GM12865 (cell line): Measurements from ENCODE around the gene MEX3B.
"Not testable (repeated sequence)": the region's sequence is repeated elsewhere in the genome, so short reads cannot be mapped to it uniquely, and the experiment has no call there.

Experiments
- DNase-seq: peaks from one replicate; pipeline ENCODE4 v3.0.0; 2010; ENCODE audit warnings: low read depth
- H3K4me3 ChIP-seq: 2 replicates; pipeline ENCODE4 v1.5.1; 2011; ENCODE audit warnings: mild to moderate bottlenecking, low read depth, low read length, control low read depth
- CTCF ChIP-seq: IDR thresholded peaks from 2 replicates; pipeline ENCODE4 v1.5.1; 2011; ENCODE audit warnings: low read length, control low read depth, low read depth, inconsistent platforms; ENCODE audit not compliant: insufficient read depth; ENCODE audit errors: missing control alignments

MEX3B gene

GRCh38 chr15:82031871-82032270 lies 13.9 kb downstream of the MEX3B start:
- no peak for TF ChIP-seq CTCF
- no peak overlapping the region for H3K4me3 ChIP-seq
- no peak for DNase-seq

- H3K4me3 ChIP-seq, result no peak overlapping the region
- DNase-seq, result no peak
- no peak for TF ChIP-seq CTCF
These were observed 15.6 kb downstream of the MEX3B start for GRCh38 chr15:82030176-82030575.

GRCh38 chr15:82028163-82028562 lies 17.7 kb downstream of the MEX3B start:
- H3K4me3 ChIP-seq, DNase-seq: not testable (repeated sequence)

GRCh38 chr15:82021992-82022391 lies 23.8 kb downstream of the MEX3B start:
- no peak overlapping the region for H3K4me3 ChIP-seq
- TF ChIP-seq CTCF, result no peak
- DNase-seq, result no peak

- TF ChIP-seq CTCF, result no peak
- no peak for DNase-seq
- H3K4me3 ChIP-seq, result no peak overlapping the region
These were observed 25.0 kb downstream of the MEX3B start for GRCh38 chr15:82020625-82021394.

GRCh38 chr15:82018201-82018600 lies 27.6 kb downstream of the MEX3B start:
- TF ChIP-seq CTCF, result no peak
- no peak overlapping the region for H3K4me3 ChIP-seq
- no peak for DNase-seq

- no peak for DNase-seq
- no peak for TF ChIP-seq CTCF
- H3K4me3 ChIP-seq, result no peak overlapping the region
These were observed 28.2 kb downstream of the MEX3B start for GRCh38 chr15:82017656-82018055.
